WTC11 (cell line): ENCODE results near the gene ZSCAN18. TPM values are rescaled to one million over a fixed set of nuclear protein-coding genes. Genes with fewer than 3 reads are reported as not detected.

Experiments
- ATAC-seq: fragments of 200-7000 bp; cut with Tn5 transposase; 2 replicates; pipeline ENCODE4 v1.10.0; 2021; ENCODE audit warnings: mild to moderate bottlenecking, moderate library complexity
- CTCF ChIA-PET: fragments of 300-600 bp; sonication (Branson Sonifier 250); formaldehyde crosslinking; loops from one replicate; lab custom pipeline; 2021; ENCODE audit warnings: antibody characterized with exemption; lab: Charles Lee
- POLR2A ChIA-PET: fragments of 350-600 bp; sonication (Branson Sonifier 250); formaldehyde crosslinking; loops from one replicate; lab custom pipeline; 2021; ENCODE audit warnings: antibody characterized with exemption; lab: Charles Lee
- DNase-seq: peaks from one replicate; pipeline ENCODE4 v3.0.0; 2021; ENCODE audit warnings: low spot score
- H3K27ac Mint-ChIP-seq: 2 replicates; pipeline ENCODE4 v1.8.0; 2021; ENCODE audit warnings: mixed read lengths
- H3K27me3 Mint-ChIP-seq: 2 replicates; pipeline ENCODE4 v1.8.0; 2021; ENCODE audit warnings: low read depth, mild to moderate bottlenecking, moderate library complexity, mixed read lengths
- H3K36me3 Mint-ChIP-seq: 2 replicates; pipeline ENCODE4 v1.8.0; 2021; ENCODE audit warnings: mixed read lengths
- H3K4me1 Mint-ChIP-seq: 2 replicates; pipeline ENCODE4 v1.8.0; 2022; ENCODE audit warnings: mixed read lengths
- H3K4me3 Mint-ChIP-seq: 2 replicates; pipeline ENCODE4 v1.8.0; 2021; ENCODE audit warnings: mild to moderate bottlenecking, moderate library complexity, mixed read lengths
- H3K9me3 Mint-ChIP-seq: 2 replicates; pipeline ENCODE4 v1.8.0; 2021; ENCODE audit warnings: mixed read lengths
- HMGA2 ChIP-seq: fragments of 250-450 bp; sonication (Bioruptor Pico); IDR thresholded peaks from 2 replicates; pipeline ENCODE4 v1.4.0; 2021; ENCODE audit warnings: mild to moderate bottlenecking, moderate library complexity
- IRF2 ChIP-seq: sonication (generic); formaldehyde crosslinking; IDR thresholded peaks from 2 replicates; pipeline ENCODE4 v1.8.0; 2022; ENCODE audit warnings: low read depth, missing genetic modification reagents, borderline replicate concordance
- TP53 ChIP-seq: sonication (generic); formaldehyde crosslinking; IDR thresholded peaks from 2 replicates; pipeline ENCODE4 v1.8.1; 2023; ENCODE audit warnings: mild to moderate bottlenecking, missing genetic modification reagents
- ZNF423 ChIP-seq: fragments of 250-450 bp; sonication (Bioruptor Pico); IDR thresholded peaks from 2 replicates; pipeline ENCODE4 v2.1.2; 2022; ENCODE audit warnings: mild to moderate bottlenecking, moderate library complexity
- ZNF671 ChIP-seq: fragments of 250-450 bp; sonication (Bioruptor Pico); IDR thresholded peaks from 2 replicates; pipeline ENCODE4 v1.8.0; 2021; ENCODE audit warnings: mild to moderate bottlenecking
- total RNA-seq: library from RNA; stranded (reverse); gene quantifications from 3 replicates; pipeline ENCODE4 v1.2.3, GENCODE V29; 2021
- TF ChIP-seq, protein P1 (sequence below): sonication (generic); formaldehyde crosslinking; IDR thresholded peaks from 2 replicates; pipeline ENCODE4 v1.8.0; 2023; ENCODE audit warnings: mild to moderate bottlenecking, missing genetic modification reagents
- TF ChIP-seq, protein P2 (sequence below): sonication (generic); formaldehyde crosslinking; IDR thresholded peaks from 2 replicates; pipeline ENCODE4 v1.8.1; 2023; ENCODE audit warnings: mild to moderate bottlenecking, moderate library complexity, missing genetic modification reagents
- TF ChIP-seq, protein P3 (sequence below): sonication (generic); formaldehyde crosslinking; IDR thresholded peaks from 2 replicates; pipeline ENCODE4 v1.8.0; 2022; ENCODE audit warnings: mild to moderate bottlenecking, missing genetic modification reagents
- TF ChIP-seq, protein P4 (sequence below): sonication (generic); formaldehyde crosslinking; IDR thresholded peaks from 2 replicates; pipeline ENCODE4 v1.8.1; 2023; ENCODE audit warnings: mild to moderate bottlenecking, missing genetic modification reagents, borderline replicate concordance
- TF ChIP-seq, protein P5 (sequence below): sonication (generic); formaldehyde crosslinking; IDR thresholded peaks from 2 replicates; pipeline ENCODE4 v1.8.1; 2023; ENCODE audit warnings: mild to moderate bottlenecking, missing genetic modification reagents, moderate library complexity

Gene ZSCAN18
- total RNA-seq, 1 experiment from 2014 or later = 55.9 TPM

DNA sequence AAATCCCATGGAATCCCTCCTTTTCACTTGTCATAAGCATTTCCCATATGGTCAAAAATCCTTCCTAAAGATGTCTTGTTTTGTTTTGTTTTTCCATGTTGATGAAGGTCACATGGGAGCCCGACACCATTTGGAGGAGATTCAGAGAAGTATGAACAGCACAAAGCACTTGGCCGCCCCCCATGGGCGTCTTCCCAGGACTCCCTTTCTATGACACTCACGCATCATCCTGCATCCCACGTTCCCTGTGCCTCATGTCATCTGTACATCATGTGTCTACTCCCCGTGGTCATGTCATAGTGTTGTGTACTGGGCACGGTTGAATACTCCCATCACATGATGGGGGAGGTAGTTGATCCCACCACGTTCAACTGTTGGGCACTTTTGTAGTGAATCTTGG, 62.2 kb downstream of the ZSCAN18 start:
- ChIA-PET CTCF (no interaction called here), POLR2A (no interaction called here)
- H3K4me3 Mint-ChIP-seq = peak overlapping the region; percentile 1; the same call in 1 of the 2 replicates
- H3K4me1 Mint-ChIP-seq = peaks cover 31% of the 10 kb centered on the region
- H3K36me3 Mint-ChIP-seq = 0 out of 2 replicates have a peak, but pooled peaks cover 3% of the 10 kb centered on the region
- no peak for ATAC-seq
- DNase-seq = no peak
- H3K9me3 Mint-ChIP-seq = peaks cover 8% of the 10 kb centered on the region
- TF ChIP-seq ZNF423 (CRISPR knock-in tag) (no peak), ZNF671 (CRISPR knock-in tag) (no peak), IRF2 (CRISPR knock-in tag) (no peak), TP53 (CRISPR knock-in tag) (no peak), HMGA2 (CRISPR knock-in tag) (no peak)
- TF ChIP-seq, protein P1, sequence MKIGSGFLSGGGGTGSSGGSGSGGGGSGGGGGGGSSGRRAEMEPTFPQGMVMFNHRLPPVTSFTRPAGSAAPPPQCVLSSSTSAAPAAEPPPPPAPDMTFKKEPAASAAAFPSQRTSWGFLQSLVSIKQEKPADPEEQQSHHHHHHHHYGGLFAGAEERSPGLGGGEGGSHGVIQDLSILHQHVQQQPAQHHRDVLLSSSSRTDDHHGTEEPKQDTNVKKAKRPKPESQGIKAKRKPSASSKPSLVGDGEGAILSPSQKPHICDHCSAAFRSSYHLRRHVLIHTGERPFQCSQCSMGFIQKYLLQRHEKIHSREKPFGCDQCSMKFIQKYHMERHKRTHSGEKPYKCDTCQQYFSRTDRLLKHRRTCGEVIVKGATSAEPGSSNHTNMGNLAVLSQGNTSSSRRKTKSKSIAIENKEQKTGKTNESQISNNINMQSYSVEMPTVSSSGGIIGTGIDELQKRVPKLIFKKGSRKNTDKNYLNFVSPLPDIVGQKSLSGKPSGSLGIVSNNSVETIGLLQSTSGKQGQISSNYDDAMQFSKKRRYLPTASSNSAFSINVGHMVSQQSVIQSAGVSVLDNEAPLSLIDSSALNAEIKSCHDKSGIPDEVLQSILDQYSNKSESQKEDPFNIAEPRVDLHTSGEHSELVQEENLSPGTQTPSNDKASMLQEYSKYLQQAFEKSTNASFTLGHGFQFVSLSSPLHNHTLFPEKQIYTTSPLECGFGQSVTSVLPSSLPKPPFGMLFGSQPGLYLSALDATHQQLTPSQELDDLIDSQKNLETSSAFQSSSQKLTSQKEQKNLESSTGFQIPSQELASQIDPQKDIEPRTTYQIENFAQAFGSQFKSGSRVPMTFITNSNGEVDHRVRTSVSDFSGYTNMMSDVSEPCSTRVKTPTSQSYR (CRISPR knock-in tag) = no peak
- TF ChIP-seq, protein P2, sequence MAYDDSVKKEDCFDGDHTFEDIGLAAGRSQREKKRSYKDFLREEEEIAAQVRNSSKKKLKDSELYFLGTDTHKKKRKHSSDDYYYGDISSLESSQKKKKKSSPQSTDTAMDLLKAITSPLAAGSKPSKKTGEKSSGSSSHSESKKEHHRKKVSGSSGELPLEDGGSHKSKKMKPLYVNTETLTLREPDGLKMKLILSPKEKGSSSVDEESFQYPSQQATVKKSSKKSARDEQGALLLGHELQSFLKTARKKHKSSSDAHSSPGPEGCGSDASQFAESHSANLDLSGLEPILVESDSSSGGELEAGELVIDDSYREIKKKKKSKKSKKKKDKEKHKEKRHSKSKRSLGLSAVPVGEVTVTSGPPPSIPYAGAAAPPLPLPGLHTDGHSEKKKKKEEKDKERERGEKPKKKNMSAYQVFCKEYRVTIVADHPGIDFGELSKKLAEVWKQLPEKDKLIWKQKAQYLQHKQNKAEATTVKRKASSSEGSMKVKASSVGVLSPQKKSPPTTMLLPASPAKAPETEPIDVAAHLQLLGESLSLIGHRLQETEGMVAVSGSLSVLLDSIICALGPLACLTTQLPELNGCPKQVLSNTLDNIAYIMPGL (CRISPR knock-in tag) = no peak
- TF ChIP-seq, protein P3, sequence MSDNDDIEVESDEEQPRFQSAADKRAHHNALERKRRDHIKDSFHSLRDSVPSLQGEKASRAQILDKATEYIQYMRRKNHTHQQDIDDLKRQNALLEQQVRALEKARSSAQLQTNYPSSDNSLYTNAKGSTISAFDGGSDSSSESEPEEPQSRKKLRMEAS (CRISPR knock-in tag) = no peak
- TF ChIP-seq, protein P4, sequence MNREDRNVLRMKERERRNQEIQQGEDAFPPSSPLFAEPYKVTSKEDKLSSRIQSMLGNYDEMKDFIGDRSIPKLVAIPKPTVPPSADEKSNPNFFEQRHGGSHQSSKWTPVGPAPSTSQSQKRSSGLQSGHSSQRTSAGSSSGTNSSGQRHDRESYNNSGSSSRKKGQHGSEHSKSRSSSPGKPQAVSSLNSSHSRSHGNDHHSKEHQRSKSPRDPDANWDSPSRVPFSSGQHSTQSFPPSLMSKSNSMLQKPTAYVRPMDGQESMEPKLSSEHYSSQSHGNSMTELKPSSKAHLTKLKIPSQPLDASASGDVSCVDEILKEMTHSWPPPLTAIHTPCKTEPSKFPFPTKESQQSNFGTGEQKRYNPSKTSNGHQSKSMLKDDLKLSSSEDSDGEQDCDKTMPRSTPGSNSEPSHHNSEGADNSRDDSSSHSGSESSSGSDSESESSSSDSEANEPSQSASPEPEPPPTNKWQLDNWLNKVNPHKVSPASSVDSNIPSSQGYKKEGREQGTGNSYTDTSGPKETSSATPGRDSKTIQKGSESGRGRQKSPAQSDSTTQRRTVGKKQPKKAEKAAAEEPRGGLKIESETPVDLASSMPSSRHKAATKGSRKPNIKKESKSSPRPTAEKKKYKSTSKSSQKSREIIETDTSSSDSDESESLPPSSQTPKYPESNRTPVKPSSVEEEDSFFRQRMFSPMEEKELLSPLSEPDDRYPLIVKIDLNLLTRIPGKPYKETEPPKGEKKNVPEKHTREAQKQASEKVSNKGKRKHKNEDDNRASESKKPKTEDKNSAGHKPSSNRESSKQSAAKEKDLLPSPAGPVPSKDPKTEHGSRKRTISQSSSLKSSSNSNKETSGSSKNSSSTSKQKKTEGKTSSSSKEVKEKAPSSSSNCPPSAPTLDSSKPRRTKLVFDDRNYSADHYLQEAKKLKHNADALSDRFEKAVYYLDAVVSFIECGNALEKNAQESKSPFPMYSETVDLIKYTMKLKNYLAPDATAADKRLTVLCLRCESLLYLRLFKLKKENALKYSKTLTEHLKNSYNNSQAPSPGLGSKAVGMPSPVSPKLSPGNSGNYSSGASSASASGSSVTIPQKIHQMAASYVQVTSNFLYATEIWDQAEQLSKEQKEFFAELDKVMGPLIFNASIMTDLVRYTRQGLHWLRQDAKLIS (CRISPR knock-in tag) = no peak
- TF ChIP-seq, all 79 proteins: peak for 0
- Mint-ChIP-seq H3K27me3 (peaks cover 50% of the 10 kb centered on the region), H3K27ac (0 out of 2 replicates have a peak overlapping the region, but pooled peaks have one; percentile 17)

DNA sequence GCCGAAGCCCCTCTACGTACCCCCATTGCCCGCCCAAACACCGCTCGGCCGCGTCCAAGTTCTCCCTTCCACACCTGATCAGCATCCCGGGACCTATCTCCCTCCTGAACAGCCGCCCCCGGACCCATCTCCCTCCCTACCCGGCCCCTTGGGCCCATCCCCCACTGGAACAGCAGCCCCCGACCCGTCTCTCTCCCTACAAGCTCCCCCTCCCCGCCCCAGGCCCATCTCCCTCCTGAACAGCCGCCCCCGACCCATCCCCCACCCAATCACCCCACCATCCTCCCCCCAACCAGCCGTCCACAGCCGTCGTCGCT, 63.6 kb downstream of the ZSCAN18 start:
- peak overlapping the region; percentile 75 for H3K4me3 Mint-ChIP-seq
- TF ChIP-seq, protein P5, sequence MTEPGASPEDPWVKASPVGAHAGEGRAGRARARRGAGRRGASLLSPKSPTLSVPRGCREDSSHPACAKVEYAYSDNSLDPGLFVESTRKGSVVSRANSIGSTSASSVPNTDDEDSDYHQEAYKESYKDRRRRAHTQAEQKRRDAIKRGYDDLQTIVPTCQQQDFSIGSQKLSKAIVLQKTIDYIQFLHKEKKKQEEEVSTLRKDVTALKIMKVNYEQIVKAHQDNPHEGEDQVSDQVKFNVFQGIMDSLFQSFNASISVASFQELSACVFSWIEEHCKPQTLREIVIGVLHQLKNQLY (CRISPR knock-in tag) = no peak
- ChIA-PET POLR2A (interaction anchor here (0.5 to 1.0 kb wide), 2 partner anchors 9 to 102 kb away, joined by 3 read pairs; no protein-coding TSS in a partner anchor), CTCF (interaction anchor here (0.6 to 1.3 kb wide), 5 partner anchors 9 to 117 kb away, joined by 3 to 5 read pairs (median 3); partner anchors contain the start of gene ZNF135)
- peaks cover 57% of the 10 kb centered on the region for H3K27me3 Mint-ChIP-seq
- H3K9me3 Mint-ChIP-seq = peaks cover 8% of the 10 kb centered on the region
- peaks cover 27% of the 10 kb centered on the region for H3K4me1 Mint-ChIP-seq
- no peak overlapping the region for H3K27ac Mint-ChIP-seq
- 0 out of 2 replicates have a peak, but pooled peaks cover 3% of the 10 kb centered on the region for H3K36me3 Mint-ChIP-seq
- DNase-seq (peak; percentile 47), ATAC-seq (peak; percentile 6; the same call in 1 of the 2 replicates)

Other genes with a start within 250 kb of the ZSCAN18 start
- 46.6 to 57.0 TPM (median 47.0 TPM) in 3 replicates for gene ZNF587, start 248.4 kb downstream of the ZSCAN18 start, total RNA-seq
- gene ZNF814, start 209.2 kb downstream of the ZSCAN18 start, total RNA-seq = 60.7 to 80.8 TPM (median 77.8 TPM) in 3 replicates
- 21.4 to 22.6 TPM (median 21.5 TPM) in 3 replicates for gene ZNF417, start 181.6 kb downstream of the ZSCAN18 start, total RNA-seq
- 19.6 to 21.1 TPM (median 20.8 TPM) in 3 replicates for gene ZNF418, start 162.8 kb downstream of the ZSCAN18 start, total RNA-seq
- gene ZNF256, start 150.5 kb downstream of the ZSCAN18 start, total RNA-seq = 15.1 to 17.9 TPM (median 15.9 TPM) in 3 replicates
- gene C19orf18, start 123.7 kb downstream of the ZSCAN18 start, total RNA-seq = 1.1 to 1.3 TPM (median 1.1 TPM) in 3 replicates
- gene ZNF606, start 95.4 kb downstream of the ZSCAN18 start, total RNA-seq = 24.5 to 26.2 TPM (median 26.1 TPM) in 3 replicates
- 0.69 to 1.3 TPM (median 0.78 TPM) in 3 replicates for gene ZSCAN1, start 64.2 kb downstream of the ZSCAN18 start, total RNA-seq
- 5.6 to 8.0 TPM (median 7.2 TPM) in 3 replicates for gene ZNF135, start 38.9 kb downstream of the ZSCAN18 start, total RNA-seq
- gene ZNF329, start 52.6 kb upstream of the ZSCAN18 start, total RNA-seq = 16.3 to 18.3 TPM (median 16.5 TPM) in 3 replicates
- gene ZNF274, start 84.8 kb upstream of the ZSCAN18 start, total RNA-seq = 25.4 to 28.8 TPM (median 27.5 TPM) in 3 replicates
- gene ZNF544, start 130.7 kb upstream of the ZSCAN18 start, total RNA-seq = 52.8 to 63.8 TPM (median 59.2 TPM) in 3 replicates
- 18.8 to 19.1 TPM (median 18.9 TPM) in 3 replicates for gene ZNF8, start 180.7 kb upstream of the ZSCAN18 start, total RNA-seq
- gene ERVK3-1, start 207.1 kb upstream of the ZSCAN18 start, total RNA-seq = 23.1 to 26.0 TPM (median 24.0 TPM) in 3 replicates
- 3.2 TPM in 3 replicates for gene ZSCAN22, start 228.8 kb upstream of the ZSCAN18 start, total RNA-seq